Stimulated activated CD8-positive, alpha-beta memory T cell treated with anti-CD3 and anti-CD28 coated beads, Interleukin-15, amount 100 ng/mL, for 1 hour (primary cell): ENCODE results near the gene SMARCA4.
A peak's percentile ranks its signal among the peaks of the same experiment; 100 is the strongest.

Source experiments
- DNase-seq: peaks from one replicate; pipeline ENCODE4 v3.0.0-alpha.2; 2020; ENCODE audit warnings: low read depth

Gene SMARCA4

DNA sequence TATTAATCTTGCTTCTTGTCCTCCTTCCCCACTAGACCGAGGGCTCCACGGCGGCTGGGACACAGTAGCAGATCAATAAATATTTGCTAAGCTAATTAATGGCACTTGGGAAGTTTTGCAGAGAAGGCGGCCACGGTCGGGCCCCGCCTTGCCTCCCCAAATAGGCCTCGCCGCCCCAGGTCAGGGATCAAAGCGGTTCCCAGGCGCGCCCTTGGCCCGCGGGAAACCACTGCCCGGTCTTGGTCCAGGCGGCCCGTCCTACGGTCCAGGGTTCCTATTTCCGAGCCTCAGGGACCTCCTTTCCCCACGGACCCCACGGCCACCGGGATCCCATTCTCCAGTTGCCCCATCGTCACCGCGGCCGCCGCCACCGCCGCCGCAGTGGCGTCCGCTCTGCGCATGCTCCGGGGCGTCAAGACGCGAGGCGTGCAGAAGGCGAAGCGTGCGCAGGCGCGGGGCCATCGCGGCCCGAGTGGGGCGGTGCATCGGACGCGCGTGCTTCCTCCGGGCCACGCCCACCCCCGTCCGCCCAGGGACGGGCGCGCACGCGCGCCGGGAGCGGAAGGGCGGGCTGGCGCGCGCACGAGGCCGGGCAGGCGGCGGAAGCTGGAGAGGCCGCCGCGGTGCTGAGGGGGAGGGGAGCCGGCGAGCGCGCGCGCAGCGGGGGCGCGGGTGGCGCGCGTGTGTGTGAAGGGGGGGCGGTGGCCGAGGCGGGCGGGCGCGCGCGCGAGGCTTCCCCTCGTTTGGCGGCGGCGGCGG is at the start of gene SMARCA4:
TSS of gene SMARCA4 (plus strand) at position 717 of the 759 bp plus-strand sequence. CDS start 23,122 bp downstream, outside the sequence.
- DNase-seq = peak; percentile 92

GRCh38 chr19:10911579-10912363 is 49.1 kb upstream of the SMARCA4 start:
- no peak for DNase-seq

- no peak for DNase-seq
Observed at GRCh38 chr19:10912619-10913018, 48.2 kb upstream of the SMARCA4 start.

GRCh38 chr19:10913716-10914340 is 47.0 kb upstream of the SMARCA4 start:
- no peak for DNase-seq

- DNase-seq = no peak
Observed at GRCh38 chr19:10915130-10916091, 45.4 kb upstream of the SMARCA4 start.

GRCh38 chr19:10916602-10917001 is 44.2 kb upstream of the SMARCA4 start:
- no peak for DNase-seq

DNA sequence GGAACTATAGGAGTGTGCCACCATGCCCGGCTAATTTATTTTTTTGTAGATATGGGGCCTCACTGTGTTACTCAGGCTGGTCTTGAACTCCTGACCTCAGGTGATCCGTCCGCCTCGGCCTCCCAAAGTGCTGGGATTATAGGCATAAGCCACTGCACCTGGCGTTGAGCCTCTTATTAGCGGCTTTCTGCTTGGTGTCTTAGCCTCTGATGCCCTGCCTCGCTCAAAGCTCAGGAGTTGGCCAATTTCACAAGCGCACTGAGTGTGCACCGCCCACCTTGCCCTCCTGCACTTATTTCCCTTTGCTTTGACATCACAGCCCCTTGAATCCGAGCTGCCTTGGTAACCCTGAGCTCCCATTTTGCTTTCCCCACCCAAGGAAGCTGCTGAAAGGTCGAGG is 42.5 kb upstream of the SMARCA4 start:
- DNase-seq = no peak

DNA sequence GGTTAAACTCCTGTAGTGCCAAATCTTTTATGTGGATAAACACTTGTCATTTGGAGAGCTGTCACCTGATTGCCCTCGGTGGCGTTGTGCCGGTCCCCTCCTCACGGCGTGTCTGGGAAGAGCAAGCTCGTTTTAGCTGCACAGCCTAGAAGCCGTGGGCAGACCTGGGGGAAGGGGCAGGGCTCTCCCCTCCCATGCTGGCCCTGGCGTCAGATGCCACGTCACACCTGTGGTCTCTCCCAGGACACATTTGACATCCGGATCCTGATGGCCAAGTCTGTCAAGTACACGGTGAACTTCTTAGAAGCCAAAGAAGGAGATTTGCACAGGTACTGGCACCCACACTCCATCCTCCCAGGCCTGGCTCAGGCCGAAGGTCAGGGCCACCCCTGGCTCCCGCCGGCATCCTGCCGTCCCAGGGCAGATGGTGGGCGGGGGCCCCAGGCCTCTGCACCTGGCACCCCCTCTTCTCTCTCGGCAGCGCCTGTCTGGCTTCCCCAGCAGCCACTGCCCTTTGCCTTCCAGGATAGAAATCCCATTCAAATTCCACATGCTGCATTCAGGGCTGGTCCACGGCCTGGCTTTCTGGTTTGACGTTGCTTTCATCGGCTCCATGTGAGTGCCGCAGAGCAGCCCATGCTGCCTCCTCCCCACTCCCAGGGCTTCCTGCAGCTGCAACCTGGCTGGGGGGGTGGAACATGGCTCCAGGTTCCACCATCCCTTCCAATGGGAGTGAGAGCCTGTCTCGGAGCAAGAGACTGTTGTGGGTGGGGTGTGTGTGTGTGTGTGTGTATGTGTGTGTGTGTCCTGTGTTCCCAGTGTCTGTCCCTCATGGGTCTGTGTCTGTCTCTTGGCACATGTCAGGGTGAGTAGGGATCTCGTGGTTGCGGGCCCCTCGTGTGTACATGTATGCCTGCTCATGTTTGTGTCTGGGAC is 41.2 kb upstream of the SMARCA4 start:
- DNase-seq = no peak

- DNase-seq = no peak
Observed at GRCh38 chr19:10920288-10920655, 40.6 kb upstream of the SMARCA4 start.

DNA sequence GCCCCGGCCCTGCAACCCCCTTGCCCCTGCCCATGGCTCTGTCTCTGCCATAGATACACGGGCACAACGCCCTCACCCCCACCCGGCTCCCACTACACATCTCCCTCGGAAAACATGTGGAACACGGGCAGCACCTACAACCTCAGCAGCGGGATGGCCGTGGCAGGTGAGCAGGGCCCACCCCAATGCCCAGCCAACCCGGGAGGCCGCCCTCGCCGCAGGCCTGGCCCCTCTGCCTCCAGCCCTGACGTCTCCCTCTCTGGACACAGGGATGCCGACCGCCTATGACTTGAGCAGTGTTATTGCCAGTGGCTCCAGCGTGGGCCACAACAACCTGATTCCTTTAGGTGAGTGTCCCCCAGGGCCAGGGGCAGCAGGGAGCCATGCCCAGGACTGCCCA is 40.0 kb upstream of the SMARCA4 start:
- no peak for DNase-seq

DNA sequence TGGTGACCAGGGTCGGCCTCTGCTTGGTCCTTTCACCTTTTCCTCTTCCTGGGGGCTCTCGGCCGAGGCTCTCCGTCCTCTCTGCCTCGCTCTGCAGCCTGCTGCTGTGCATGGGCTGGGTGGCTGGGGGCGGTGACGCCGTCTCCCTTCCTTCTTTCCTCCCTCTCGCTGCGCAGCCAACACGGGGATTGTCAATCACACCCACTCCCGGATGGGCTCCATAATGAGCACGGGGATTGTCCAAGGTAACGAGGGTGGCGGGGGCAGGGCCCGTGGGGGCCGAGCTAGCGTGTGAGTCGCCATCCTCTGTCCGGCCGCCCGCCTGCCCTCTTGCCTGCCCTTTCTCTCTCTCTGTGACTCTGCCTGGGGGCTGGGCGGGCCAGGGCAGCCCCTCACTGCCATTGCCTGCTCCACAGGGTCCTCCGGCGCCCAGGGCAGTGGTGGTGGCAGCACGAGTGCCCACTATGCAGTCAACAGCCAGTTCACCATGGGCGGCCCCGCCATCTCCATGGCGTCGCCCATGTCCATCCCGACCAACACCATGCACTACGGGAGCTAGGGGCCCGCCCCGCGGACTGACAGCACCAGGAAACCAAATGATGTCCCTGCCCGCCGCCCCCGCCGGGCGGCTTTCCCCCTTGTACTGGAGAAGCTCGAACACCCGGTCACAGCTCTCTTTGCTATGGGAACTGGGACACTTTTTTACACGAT is 39.5 kb upstream of the SMARCA4 start:
- DNase-seq = no peak

- DNase-seq = no peak
Observed at GRCh38 chr19:10921910-10922637, 38.8 kb upstream of the SMARCA4 start.

GRCh38 chr19:10922638-10923014 is 38.2 kb upstream of the SMARCA4 start:
- DNase-seq = no peak

- DNase-seq = no peak
Observed at GRCh38 chr19:10923260-10924112, 37.3 kb upstream of the SMARCA4 start.

GRCh38 chr19:10924597-10924996 is 36.2 kb upstream of the SMARCA4 start:
- no peak for DNase-seq

DNA sequence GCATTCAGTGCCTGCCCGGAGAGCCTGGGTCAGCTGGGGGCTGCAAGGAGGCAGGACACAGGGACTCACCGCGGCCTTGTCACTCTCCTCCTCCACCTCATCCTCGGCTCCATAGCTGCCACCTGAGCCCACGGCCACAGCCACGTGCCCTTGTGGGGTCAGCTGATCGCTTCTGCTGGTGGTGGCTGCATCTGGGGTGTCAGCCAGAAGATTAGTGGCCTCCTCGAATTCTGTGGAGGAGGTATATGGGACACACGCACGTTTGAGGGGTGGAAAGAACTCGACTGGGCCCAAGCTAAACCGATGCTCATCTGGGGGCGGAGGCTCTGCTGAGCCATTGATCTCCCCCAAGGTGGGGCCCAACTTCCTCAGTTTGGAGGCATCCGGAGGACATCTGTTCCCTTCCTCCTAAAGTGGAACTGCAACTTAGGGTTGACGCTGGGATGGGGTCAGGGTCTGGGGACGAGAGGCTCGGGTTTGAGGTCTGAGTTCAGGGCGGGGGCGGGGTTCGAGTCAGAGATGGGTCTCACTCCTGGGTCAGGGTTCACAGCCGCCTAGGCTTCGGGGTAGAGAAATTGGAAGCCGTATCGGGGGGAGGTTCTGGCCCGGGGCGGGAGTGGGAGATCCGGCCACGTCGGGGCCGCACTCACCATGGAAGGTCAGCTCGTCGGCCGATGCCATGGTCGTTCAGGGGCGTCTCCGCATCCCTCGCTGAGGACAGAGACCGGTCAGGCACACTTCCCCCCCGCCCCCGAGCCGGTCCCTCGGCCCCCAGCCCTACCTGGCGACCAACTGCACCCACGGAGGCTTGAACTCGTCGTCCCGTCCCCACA is 32.9 kb upstream of the SMARCA4 start:
- DNase-seq = no peak
